OCI-LY3 (cell line): ENCODE results near the gene SIRT1.
"Not testable (repeated sequence)": the region's sequence is repeated elsewhere in the genome, so short reads cannot be mapped to it uniquely, and the experiment has no call there.

Experiments
- H2AFZ ChIP-seq: fragments of 200-600, 300-600 bp; shearing (Covaris generic); 2 replicates; pipeline ENCODE4 v1.6.0; 2014; ENCODE audit warnings: antibody characterized with exemption, low read depth, low read length
- H3K27ac ChIP-seq: fragments of 200-600, 300-600 bp; sonication (generic); 2 replicates; pipeline ENCODE4 v1.5.1; 2014; ENCODE audit warnings: mild to moderate bottlenecking, low read length, moderate library complexity, mixed read lengths
- H3K27me3 ChIP-seq: fragments of 200-600, 300-600 bp; sonication (generic); 2 replicates; pipeline ENCODE4 v1.6.1; 2014; ENCODE audit warnings: low read depth, low read length, mixed read lengths
- H3K36me3 ChIP-seq: fragments of 200-600, 300-600 bp; sonication (generic); replicated peaks from 2 replicates; pipeline ENCODE3; 2014; ENCODE audit warnings: low read depth, low read length, mixed read lengths
- H3K4me1 ChIP-seq: fragments of 300-600, 200-600 bp; sonication (generic); 2 replicates; pipeline ENCODE4 v1.6.1; 2014; ENCODE audit warnings: low read length, mixed read lengths
- H3K4me2 ChIP-seq: fragments of 200-600, 300-600 bp; sonication (generic); 2 replicates; pipeline ENCODE4 v1.6.1; 2014; ENCODE audit warnings: low read length, mixed read lengths
- H3K4me3 ChIP-seq: fragments of 300-600, 200-600 bp; sonication (generic); 2 replicates; pipeline ENCODE4 v1.5.1; 2014; ENCODE audit warnings: antibody characterized with exemption, mild to moderate bottlenecking, low read length, moderate library complexity
- H3K79me2 ChIP-seq: fragments of 300-600, 200-600 bp; shearing (Covaris generic); 2 replicates; pipeline ENCODE4 v1.6.1; 2014; ENCODE audit warnings: mild to moderate bottlenecking, low read length, mixed read lengths
- H3K9ac ChIP-seq: fragments of 300-600, 200-600 bp; shearing (Covaris generic); 2 replicates; pipeline ENCODE4 v1.6.0; 2014; ENCODE audit warnings: mild to moderate bottlenecking, low read length, moderate library complexity
- H3K9me3 ChIP-seq: fragments of 200-600, 300-600 bp; shearing (Covaris generic); 2 replicates; pipeline ENCODE4 v1.6.1; 2014; ENCODE audit warnings: low read length, mixed read lengths; ENCODE audit not compliant: insufficient read depth
- H4K20me1 ChIP-seq: fragments of 200-600, 300-600 bp; sonication (generic); 2 replicates; pipeline ENCODE4 v1.6.1; 2016; ENCODE audit warnings: low read length, mixed read lengths; ENCODE audit not compliant: insufficient read depth
- CTCF ChIP-seq: fragments of 200-600, 300-600 bp; sonication (generic); IDR thresholded peaks from 2 replicates; pipeline ENCODE4 v1.5.1; 2014; ENCODE audit warnings: antibody characterized with exemption, low read length, low read depth
- EZH2phosphoT487 ChIP-seq: fragments of 200-600 bp; shearing (Covaris generic); IDR thresholded peaks from 2 replicates; pipeline ENCODE4 v1.6.1; 2018; ENCODE audit warnings: antibody characterized with exemption, mixed run types, low read depth

SIRT1 gene

GRCh38 chr10:67884313-67884841 lies at the start of gene SIRT1:
SIRT1 (plus strand) TSS chr10:67884656; CDS start chr10:67884722, 66 bp downstream.
- Histone ChIP-seq H3K9me3 (no peaks in the 10 kb centered on the region), H3K79me2 (peaks cover 29% of the 10 kb centered on the region), H3K4me3 (peak within 1 kb of the TSS; percentile 99), H3K4me2 (peak within 1 kb of the TSS; percentile 93), H3K36me3 (peaks cover 18% of the 10 kb centered on the region), H3K27me3 (no peaks in the 10 kb centered on the region), H4K20me1 (peaks cover 4% of the 10 kb centered on the region; the same call in 1 of the 2 replicates), H3K27ac (peak within 1 kb of the TSS; percentile 71), H2AFZ (peak within 1 kb of the TSS; percentile 97), H3K4me1 (peaks cover 6% of the 10 kb centered on the region), H3K9ac (peak within 1 kb of the TSS; percentile 78)
- TF ChIP-seq CTCF (no peak), EZH2phosphoT487 (no peak)

- not testable (repeated sequence) for H2AFZ ChIP-seq, H3K4me3 ChIP-seq
Observed at GRCh38 chr10:67835541-67836394, 48.7 kb upstream of the SIRT1 start.

GRCh38 chr10:67836488-67836887 lies 48.0 kb upstream of the SIRT1 start:
- H3K27ac ChIP-seq, result no peak overlapping the region

More at GRCh38 chr10:67835541-67836394, 48.7 kb upstream of the SIRT1 start:
- not testable (repeated sequence) for H3K36me3 ChIP-seq, H3K9ac ChIP-seq, H3K79me2 ChIP-seq, H3K4me1 ChIP-seq, H3K27me3 ChIP-seq, H4K20me1 ChIP-seq, H3K4me2 ChIP-seq, H3K9me3 ChIP-seq, H3K27ac ChIP-seq

GRCh38 chr10:67836972-67837371 lies 47.5 kb upstream of the SIRT1 start:
- Histone ChIP-seq H3K4me3 (no peak overlapping the region), H3K27ac (no peak overlapping the region)

More at GRCh38 chr10:67836488-67836887, 48.0 kb upstream of the SIRT1 start:
- Histone ChIP-seq H3K9ac (no peak overlapping the region), H3K9me3 (no peaks in the 10 kb centered on the region), H3K4me2 (no peak overlapping the region), H3K27me3 (no peaks in the 10 kb centered on the region), H3K36me3 (no peaks in the 10 kb centered on the region), H4K20me1 (no peaks in the 10 kb centered on the region), H3K79me2 (no peaks in the 10 kb centered on the region), H3K4me1 (no peaks in the 10 kb centered on the region), H2AFZ (no peak overlapping the region), H3K4me3 (no peak overlapping the region)
- no peak for TF ChIP-seq CTCF
- no peak for TF ChIP-seq EZH2phosphoT487

More at GRCh38 chr10:67836972-67837371, 47.5 kb upstream of the SIRT1 start:
- H3K4me1 ChIP-seq, result no peaks in the 10 kb centered on the region
- H3K4me2 ChIP-seq, result no peak overlapping the region
- H3K79me2 ChIP-seq, result no peaks in the 10 kb centered on the region
- no peak overlapping the region for H2AFZ ChIP-seq
- no peaks in the 10 kb centered on the region for H3K36me3 ChIP-seq
- H3K9ac ChIP-seq, result no peak overlapping the region
- TF ChIP-seq EZH2phosphoT487, result no peak
- no peak for TF ChIP-seq CTCF
- H3K27me3 ChIP-seq, result no peaks in the 10 kb centered on the region
- no peaks in the 10 kb centered on the region for H3K9me3 ChIP-seq
- H4K20me1 ChIP-seq, result no peaks in the 10 kb centered on the region
